IMR-90 (cell line): ENCODE results near the gene SCAMP4. TPM values are rescaled to one million over a fixed set of nuclear protein-coding genes. Genes with fewer than 3 reads are reported as not detected.
"Not testable (repeated sequence)": the region's sequence is repeated elsewhere in the genome, so short reads cannot be mapped to it uniquely, and the experiment has no call there.

Experiments
- ATAC-seq: fragments of 200-7000 bp; cut with Tn5 transposase; 2 replicates; pipeline ENCODE4 v1.9.1; 2020; ENCODE audit warnings: low read depth, mild to moderate bottlenecking, moderate library complexity
- BruUV-seq: library from RNA; stranded (reverse); fragments of 400-500 nt; replicated peaks from 2 replicates; lab custom pipeline; 2021; lab: Mats Ljungman, UMichigan
- CTCF ChIA-PET: fragments of 300-600 bp; formaldehyde crosslinking; extraction: SDS; loops from one replicate; lab custom pipeline; 2021; ENCODE audit warnings: antibody characterized with exemption; lab: Yijun Ruan, JAX
- POLR2A ChIA-PET: fragments of 300-600 bp; sonication (Branson Sonifier 250); formaldehyde crosslinking; loops from one replicate; lab custom pipeline; 2022; ENCODE audit warnings: antibody characterized with exemption; ENCODE audit not compliant: unreplicated experiment; lab: Charles Lee
- DNase-seq: peaks from one replicate; pipeline ENCODE4 v3.0.0; 2013
- H2AFZ ChIP-seq: replicated peaks from 2 replicates; pipeline ENCODE3; 2013; ENCODE audit warnings: low read length, mild to moderate bottlenecking; ENCODE audit not compliant: poor library complexity
- H2AK5ac ChIP-seq: 2 replicates; pipeline ENCODE4 v1.6.1; 2013; ENCODE audit warnings: low read depth, low read length, inconsistent platforms
- H2AK9ac ChIP-seq: replicated peaks from 2 replicates; pipeline ENCODE3; 2013; ENCODE audit warnings: mild to moderate bottlenecking, low read depth, low read length, moderate library complexity; ENCODE audit not compliant: poor library complexity
- H2BK120ac ChIP-seq: 2 replicates; pipeline ENCODE4 v1.6.1; 2013; ENCODE audit warnings: low read depth, low read length, inconsistent platforms
- H2BK15ac ChIP-seq: 3 replicates; pipeline ENCODE4 v1.6.1; 2013; ENCODE audit warnings: low read depth, low read length, inconsistent platforms
- H2BK20ac ChIP-seq: 2 replicates; pipeline ENCODE4 v1.6.1; 2013; ENCODE audit warnings: low read depth, mild to moderate bottlenecking, inconsistent platforms, low read length, moderate library complexity
- H2BK5ac ChIP-seq: 2 replicates; pipeline ENCODE4 v1.6.1; 2013; ENCODE audit warnings: mild to moderate bottlenecking, low read depth, low read length, inconsistent platforms; ENCODE audit not compliant: poor library complexity, severe bottlenecking
- H3K14ac ChIP-seq: replicated peaks from 2 replicates; pipeline ENCODE4 v1.6.1; 2013; ENCODE audit warnings: low read depth, low read length, inconsistent platforms
- H3K18ac ChIP-seq: 2 replicates; pipeline ENCODE4 v1.6.1; 2013; ENCODE audit warnings: low read depth, low read length, control low read depth
- H3K23ac ChIP-seq: 2 replicates; pipeline ENCODE4 v1.6.1; 2013; ENCODE audit warnings: low read depth, low read length, inconsistent platforms
- H3K27ac ChIP-seq: 2 replicates; pipeline ENCODE4 v1.5.1; 2013; ENCODE audit warnings: mild to moderate bottlenecking, control low read depth, low read length; ENCODE audit not compliant: insufficient read depth
- H3K27me3 ChIP-seq: 2 replicates; pipeline ENCODE4 v1.6.1; 2013; ENCODE audit warnings: low read length; ENCODE audit not compliant: control insufficient read depth, insufficient read depth
- H3K36me3 ChIP-seq: 2 replicates; pipeline ENCODE4 v1.6.1; 2013; ENCODE audit warnings: low read length, mixed read lengths; ENCODE audit not compliant: control insufficient read depth, insufficient read depth
- H3K4ac ChIP-seq: 2 replicates; pipeline ENCODE4 v1.6.1; 2013; ENCODE audit warnings: low read depth, low read length, inconsistent platforms
- H3K4me1 ChIP-seq: 2 replicates; pipeline ENCODE4 v1.6.1; 2013; ENCODE audit warnings: low read length, mixed read lengths; ENCODE audit not compliant: control insufficient read depth, insufficient read depth
- H3K4me2 ChIP-seq: 2 replicates; pipeline ENCODE4 v1.6.1; 2013; ENCODE audit warnings: low read depth, mild to moderate bottlenecking, control low read depth, low read length, moderate library complexity
- H3K4me3 ChIP-seq: 2 replicates; pipeline ENCODE4 v1.5.1; 2013; ENCODE audit warnings: low read depth, mild to moderate bottlenecking, control low read depth, low read length, moderate library complexity; ENCODE audit not compliant: insufficient read depth
- H3K56ac ChIP-seq: 2 replicates; pipeline ENCODE4 v1.6.1; 2013; ENCODE audit warnings: low read length, inconsistent platforms; ENCODE audit not compliant: insufficient read depth; ENCODE audit errors: extremely low read depth
- H3K79me1 ChIP-seq, 2 experiments: 2 replicates each; pipeline ENCODE4 v1.6.1; 2013; ENCODE audit warnings: low read length in 2 of 2, inconsistent platforms in 1 of 2, low read depth in 1 of 2
- H3K9ac ChIP-seq: 2 replicates; pipeline ENCODE4 v1.6.1; 2013; ENCODE audit warnings: low read depth, low read length, control low read depth
- H3K9me1 ChIP-seq: 2 replicates; pipeline ENCODE4 v1.6.1; 2013; ENCODE audit warnings: low read length, inconsistent platforms; ENCODE audit not compliant: insufficient read depth
- H3K9me3 ChIP-seq: 2 replicates; pipeline ENCODE4 v1.6.1; 2013; ENCODE audit warnings: low read length; ENCODE audit not compliant: control insufficient read depth, insufficient read depth
- H4K20me1 ChIP-seq: 2 replicates; pipeline ENCODE4 v1.6.1; 2013; ENCODE audit warnings: low read length, inconsistent platforms; ENCODE audit not compliant: insufficient read depth
- H4K5ac ChIP-seq: 2 replicates; pipeline ENCODE4 v1.6.1; 2013; ENCODE audit warnings: mild to moderate bottlenecking, low read depth, low read length, control low read depth
- H4K8ac ChIP-seq, 2 experiments: 2 replicates each; pipeline ENCODE4 v1.6.1; 2013; ENCODE audit warnings: low read depth in 2 of 2, low read length in 2 of 2, control low read depth in 1 of 2, inconsistent platforms in 1 of 2
- H4K91ac ChIP-seq: 2 replicates; pipeline ENCODE4 v1.6.1; 2013; ENCODE audit warnings: low read depth, low read length, inconsistent platforms; ENCODE audit not compliant: insufficient read depth
- WGBS, 2 experiments: methylation state at CpG; one replicate each; pipeline versions ENCODE4 v1.1.5 to v1.1.7; 2013; ENCODE audit warnings: missing lambda C conversion rate in 2 of 2; ENCODE audit not compliant: insufficient read length in 1 of 2; ENCODE audit errors: extremely low coverage in 2 of 2; 5-methylcytosine and 5-hydroxymethylcytosine counted together
- dilution Hi-C: fragments of 300-500 bp; cut with HindIII; formaldehyde crosslinking; loops from one replicate; pipeline ENCODE4 v1.14.3; 2018; ENCODE audit warnings: low sequenced_read_pairs; ENCODE audit not compliant: unreplicated experiment
- in situ Hi-C: fragments of 300-500 bp; cut with MboI; formaldehyde crosslinking; loops from 3 replicates; pipeline ENCODE4 v1.14.3; 2019; ENCODE audit warnings: low sequenced_read_pairs, inconsistent platforms, mixed read lengths
- intact Hi-C: fragments of 100-400 bp; cut with micrococcal nuclease; formaldehyde crosslinking; loops from 2 replicates; pipeline ENCODE4 v1.10.0; 2022
- polyA plus RNA-seq, 3 experiments: library from polyadenylated mRNA; depleted of rRNA; stranded (reverse); fragments of >200 nt; gene quantifications; 2 replicates each; pipeline ENCODE4 v1.2.3, GENCODE V29; 2012; ENCODE audit warnings: low replicate concordance in 1 of 3
- total RNA-seq: library from RNA; depleted of rRNA; stranded (reverse); fragments of >200 nt; gene quantifications from 2 replicates; pipeline ENCODE4 v1.2.3, GENCODE V29; 2012

The SCAMP4 gene
- total and polyA plus RNA-seq, 2 of the 4 experiments (the other 2 are of a cell fraction): 16.1 to 28.1 TPM

DNA sequence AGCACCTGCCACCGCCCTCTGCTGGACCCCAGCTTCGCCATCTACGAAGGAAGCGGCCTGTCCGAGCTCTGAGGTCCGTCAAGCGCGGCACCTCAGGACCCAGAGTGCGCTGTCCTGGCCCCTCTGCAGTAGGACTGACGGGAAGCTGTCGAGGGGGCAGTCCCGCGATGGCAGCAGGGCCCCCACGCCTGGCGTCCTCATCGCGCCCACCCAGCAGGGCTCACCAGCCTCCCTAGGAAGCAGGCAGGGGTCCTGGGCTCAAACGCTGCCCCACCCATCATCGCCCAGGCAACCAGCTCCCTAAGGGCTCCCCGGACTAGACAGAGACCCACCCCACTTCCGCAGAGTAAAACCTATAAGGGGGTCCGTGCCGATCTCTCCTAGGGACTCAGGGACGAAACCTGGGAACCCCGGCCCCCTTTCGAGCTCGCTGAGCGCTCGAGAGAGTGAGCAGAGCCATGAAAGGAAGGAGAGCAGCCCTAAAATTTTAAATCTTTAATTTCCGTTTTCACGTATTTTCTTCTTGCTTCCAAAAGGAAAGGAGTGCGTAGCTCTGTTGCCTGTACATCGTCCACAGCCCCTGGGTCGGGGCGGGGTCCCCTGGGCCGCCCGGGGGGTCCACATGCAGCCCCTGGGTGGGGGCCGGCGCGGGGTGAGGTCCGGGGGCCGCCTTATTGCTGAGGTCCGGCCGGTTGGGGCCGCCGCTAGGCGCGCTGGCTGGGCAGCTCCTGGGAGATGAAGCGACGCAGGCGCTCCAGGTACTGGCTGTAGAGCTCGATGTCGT lies 28.5 kb upstream of the SCAMP4 start:
- Histone ChIP-seq H3K4me2 (peak overlapping the region; percentile 97), H2AK9ac (peak overlapping the region; percentile 48), H4K91ac (peak overlapping the region; percentile 88), H3K23ac (peak overlapping the region; percentile 44; the same call in 1 of the 2 replicates), H4K5ac (peak overlapping the region; percentile 93), H3K4me1 (peaks cover 12% of the 10 kb centered on the region), H3K4me3 (peak overlapping the region; percentile 90), H3K14ac (peak overlapping the region; percentile 88), H3K27ac (peak overlapping the region; percentile 54), H4K20me1 (peaks cover 49% of the 10 kb centered on the region), H3K36me3 (peaks cover 14% of the 10 kb centered on the region; the same call in 1 of the 2 replicates), H2AK5ac (peak overlapping the region; percentile 81), H2AFZ (peak overlapping the region; percentile 85), H3K4ac (peak overlapping the region; percentile 73), H4K8ac (peak overlapping the region; percentile 92 to 96), H3K79me1 (peaks cover 5 to 47% of the 10 kb centered on the region in 2 experiments; a peak in 2 of 4 replicates), H3K9ac (peak overlapping the region; percentile 78), H2BK5ac (peak overlapping the region; percentile 27)
- 28% methylated on average over 23 of the region's 53 CpGs; no CpG with 5 or more reads in 1 of the 2 experiments for WGBS, 2 experiments
- H2BK20ac ChIP-seq, BruUV-seq, dilution Hi-C loops, H2BK15ac ChIP-seq, DNase-seq, H3K18ac ChIP-seq, in situ Hi-C loops, H3K9me1 ChIP-seq, H3K56ac ChIP-seq, POLR2A ChIA-PET, H2BK120ac ChIP-seq, H3K27me3 ChIP-seq, intact Hi-C loops, H3K9me3 ChIP-seq: not testable (repeated sequence)
- ATAC-seq: peak; percentile 13; the same call in 1 of the 2 replicates
- CTCF ChIA-PET: interaction anchor here (1.1 kb wide), 1 partner anchor 9 kb away, joined by 3 read pairs; no protein-coding TSS in a partner anchor

DNA sequence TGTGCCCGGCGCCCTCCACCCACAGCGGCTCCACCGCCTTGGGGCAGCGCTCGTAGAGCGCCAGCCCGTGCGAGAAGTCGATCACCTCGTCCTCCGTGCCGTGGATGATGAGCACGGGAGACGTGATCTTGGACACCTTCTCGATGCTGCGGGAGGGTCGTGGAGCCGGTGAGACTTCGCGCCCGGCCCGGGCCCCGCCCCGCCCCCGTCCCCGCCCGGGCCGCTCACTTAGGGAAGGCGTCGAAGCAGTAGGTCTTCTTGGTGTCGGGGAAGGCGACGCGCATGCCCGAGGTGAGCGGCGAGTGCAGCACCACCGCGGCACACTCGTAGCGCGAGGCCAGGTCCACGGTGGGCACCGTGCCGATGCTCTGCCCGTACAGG lies 27.9 kb upstream of the SCAMP4 start:
- H2BK120ac ChIP-seq, in situ Hi-C loops, H4K91ac ChIP-seq, H3K27ac ChIP-seq, DNase-seq, H2AK5ac ChIP-seq, H2AFZ ChIP-seq, H3K9ac ChIP-seq, H3K4me2 ChIP-seq, H3K4me3 ChIP-seq, H3K18ac ChIP-seq, intact Hi-C loops, H3K56ac ChIP-seq, H3K9me1 ChIP-seq, H2BK5ac ChIP-seq, BruUV-seq, H3K23ac ChIP-seq, H3K9me3 ChIP-seq, H2BK20ac ChIP-seq, ATAC-seq, H4K8ac ChIP-seq, CTCF ChIA-PET, dilution Hi-C loops, H4K5ac ChIP-seq, H3K4ac ChIP-seq, H2BK15ac ChIP-seq, H2AK9ac ChIP-seq, POLR2A ChIA-PET, H3K27me3 ChIP-seq, H3K14ac ChIP-seq: not testable (repeated sequence)
- 74% methylated on average over 7 of the region's 47 CpGs; no CpG with 5 or more reads in 1 of the 2 experiments for WGBS, 2 experiments
- Histone ChIP-seq H3K36me3 (peaks cover 13% of the 10 kb centered on the region; the same call in 1 of the 2 replicates), H3K79me1 (peaks cover 5 to 52% of the 10 kb centered on the region in 2 experiments; a peak in 3 of 4 replicates), H3K4me1 (peaks cover 15% of the 10 kb centered on the region), H4K20me1 (peaks cover 52% of the 10 kb centered on the region)
